T47D (cell line): ENCODE data around the gene IRAG1.

ENCODE experiments used
- DNase-seq, 2 experiments: peaks; one replicate each; pipeline versions ENCODE4 v3.0.0 to v3.0.0-alpha.2; 2011 to 2012; ENCODE audit warnings: low read depth in 1 of 2, low spot score in 1 of 2
- JUND ChIP-seq: IDR thresholded peaks from 2 replicates; pipeline ENCODE4 v1.6.1; 2012; ENCODE audit warnings: low read depth
- in situ Hi-C: cut with HindIII; loops from 2 replicates; pipeline ENCODE4 v1.10.0; 2016; ENCODE audit warnings: low sequenced_read_pairs, low pct_unique_long_range_greater_than_20kb

Gene IRAG1

GRCh38 chr11:10670099-10670498 lies 23.5 kb downstream of the IRAG1 start:
- in situ Hi-C loops: no loop called here
- DNase-seq: no peak
- TF ChIP-seq JUND: no peak

GRCh38 chr11:10669258-10670033 lies 24.1 kb downstream of the IRAG1 start:
- DNase-seq: no peak
- in situ Hi-C loops: no loop called here

GRCh38 chr11:10667521-10667885 lies 26.1 kb downstream of the IRAG1 start:
- in situ Hi-C loops: no loop called here
- DNase-seq: no peak

More at GRCh38 chr11:10669258-10670033, 24.1 kb downstream of the IRAG1 start:
- TF ChIP-seq JUND: no peak

GRCh38 chr11:10666556-10667520 lies 26.7 kb downstream of the IRAG1 start:
- in situ Hi-C loops: no loop called here
- no peak for DNase-seq
- no peak for TF ChIP-seq JUND

More at GRCh38 chr11:10667521-10667885, 26.1 kb downstream of the IRAG1 start:
- no peak for TF ChIP-seq JUND

- in situ Hi-C loops: no loop called here
- no peak for TF ChIP-seq JUND
- DNase-seq: no peak
Measured at GRCh38 chr11:10664496-10664895, 29.1 kb downstream of the IRAG1 start.

GRCh38 chr11:10663990-10664389 lies 29.6 kb downstream of the IRAG1 start:
- DNase-seq: no peak
- TF ChIP-seq JUND: no peak
- in situ Hi-C loops: no loop called here

GRCh38 chr11:10663365-10663764 lies 30.2 kb downstream of the IRAG1 start:
- in situ Hi-C loops: no loop called here

GRCh38 chr11:10660323-10660722 lies 33.2 kb downstream of the IRAG1 start:
- no peak for DNase-seq
- in situ Hi-C loops: no loop called here
- TF ChIP-seq JUND: no peak

More at GRCh38 chr11:10663365-10663764, 30.2 kb downstream of the IRAG1 start:
- TF ChIP-seq JUND: no peak
- DNase-seq: no peak

GRCh38 chr11:10659339-10660216 lies 34.0 kb downstream of the IRAG1 start:
- no peak for TF ChIP-seq JUND
- peak in 1 of 2 experiments; percentile 47 for DNase-seq
- in situ Hi-C loops: no loop called here

- in situ Hi-C loops: no loop called here
- no peak for DNase-seq
- no peak for TF ChIP-seq JUND
Measured at GRCh38 chr11:10658621-10659338, 34.8 kb downstream of the IRAG1 start.

- in situ Hi-C loops: no loop called here
- DNase-seq: no peak
- no peak for TF ChIP-seq JUND
Measured at GRCh38 chr11:10657308-10658271, 36.0 kb downstream of the IRAG1 start.
